HepG2 (cell line): ENCODE results near the gene SCFD2. TPM values are rescaled to one million over a fixed set of nuclear protein-coding genes. Genes with fewer than 3 reads are reported as not detected.

Experiments used
- ATAC-seq: fragments of 200-7000 bp; cut with Tn5 transposase; 3 replicates; pipeline ENCODE4 v1.9.1; 2020; ENCODE audit warnings: mild to moderate bottlenecking, moderate library complexity
- BruUV-seq: library from RNA; stranded (reverse); fragments of 400-500 nt; replicated peaks from 2 replicates; lab custom pipeline; 2021; lab: Mats Ljungman, UMichigan
- CTCF ChIA-PET: fragments of 300-600 bp; formaldehyde crosslinking; extraction: SDS; loops from one replicate; lab custom pipeline; 2021; ENCODE audit warnings: low total read pairs, inconsistent platforms, low intra/inter-chr PET ratio; lab: Yijun Ruan, JAX
- POLR2A ChIA-PET: fragments of 350-600 bp; sonication (Branson Sonifier 250); formaldehyde crosslinking; loops from one replicate; lab custom pipeline; 2020; ENCODE audit warnings: antibody characterized with exemption, inconsistent platforms; lab: Yijun Ruan, JAX
- DNase-seq: peaks from one replicate; pipeline ENCODE4 v3.0.0-alpha.2; 2015; ENCODE audit warnings: low spot score
- FAIRE-seq: peaks from 3 replicates; lab custom pipeline; 2011; peaks lifted over from hg19 to GRCh38; lab: Jason Lieb, UNC
- H2AFZ ChIP-seq: one replicate; pipeline ENCODE4 v1.6.1; 2011; ENCODE audit warnings: low read length, inconsistent platforms
- H3K27ac ChIP-seq: fragments of 300-600 bp; 3 replicates; pipeline ENCODE4 v1.8.0; 2011; ENCODE audit warnings: mixed run types, mild to moderate bottlenecking, mixed read lengths, low read length, inconsistent platforms; ENCODE audit not compliant: insufficient read depth; ENCODE audit errors: extremely low read length
- H3K27me3 ChIP-seq, 2 experiments: fragments of 200-600 bp in 1 of 2; 2 replicates in 1 of 2; 3 replicates in 1 of 2; pipeline versions ENCODE4 v1.6.0 to v1.8.0; 2011; ENCODE audit warnings: low read length in 2 of 2, mild to moderate bottlenecking in 2 of 2, moderate library complexity in 2 of 2, inconsistent platforms in 1 of 2; ENCODE audit not compliant: insufficient read depth in 2 of 2, control insufficient read depth in 1 of 2
- H3K36me3 ChIP-seq, 2 experiments: fragments of 200-600 bp in 1 of 2; replicated peaks in 1 of 2; 2 replicates in 1 of 2; 3 replicates in 1 of 2; pipeline versions ENCODE4 v1.5.1 to v1.8.0; 2011; ENCODE audit warnings: low read length in 2 of 2, inconsistent platforms in 1 of 2; ENCODE audit not compliant: insufficient read depth in 2 of 2, control insufficient read depth in 1 of 2
- H3K4me1 ChIP-seq: 2 replicates; pipeline ENCODE4 v1.5.1; 2012; ENCODE audit warnings: low read length, inconsistent platforms; ENCODE audit not compliant: insufficient read depth
- H3K4me2 ChIP-seq: 2 replicates; pipeline ENCODE4 v1.6.0; 2011; ENCODE audit warnings: low read depth, low read length, inconsistent platforms
- H3K4me3 ChIP-seq, 3 experiments: fragments of 200-600 bp in 1 of 3; sonication (generic), shearing (Covaris generic) in 1 of 3; replicated peaks in 1 of 3; 2 replicates each; pipeline ENCODE4 v1.5.1; 2011 to 2016; ENCODE audit warnings: low read length in 3 of 3, inconsistent platforms in 2 of 3, low read depth in 2 of 3, mild to moderate bottlenecking in 2 of 3, control low read depth in 1 of 3, mixed read lengths in 1 of 3; ENCODE audit not compliant: insufficient read depth in 1 of 3
- H3K79me2 ChIP-seq: one replicate; pipeline ENCODE4 v1.6.1; 2011; ENCODE audit warnings: low read length, inconsistent platforms; ENCODE audit not compliant: insufficient read depth
- H3K9ac ChIP-seq: 2 replicates; pipeline ENCODE4 v1.6.0; 2011; ENCODE audit warnings: mild to moderate bottlenecking, low read depth, low read length, inconsistent platforms; ENCODE audit not compliant: insufficient read depth
- H3K9me3 ChIP-seq: 2 replicates; pipeline ENCODE4 v1.5.1; 2012; ENCODE audit warnings: mild to moderate bottlenecking, low read length
- H4K20me1 ChIP-seq: 2 replicates; pipeline ENCODE4 v1.6.0; 2011; ENCODE audit warnings: inconsistent platforms, mild to moderate bottlenecking, low read length, moderate library complexity; ENCODE audit not compliant: insufficient read depth
- XRCC5 ChIP-seq: fragments of 200-400 bp; formaldehyde crosslinking; optimal IDR thresholded peaks from 2 replicates; pipeline ENCODE3; 2017; ENCODE audit warnings: mild to moderate bottlenecking, low read length
- ZMYM4 ChIP-seq: sonication (generic); formaldehyde crosslinking; IDR thresholded peaks from 2 replicates; pipeline ENCODE4 v1.8.1; 2023; ENCODE audit warnings: mild to moderate bottlenecking, missing genetic modification reagents
- ZNF3 ChIP-seq: IDR thresholded peaks from 2 replicates; pipeline ENCODE4 v1.7.0; 2017; ENCODE audit warnings: inconsistent platforms
- ZNF609 ChIP-seq: sonication (generic); formaldehyde crosslinking; IDR thresholded peaks from 2 replicates; pipeline ENCODE4 v1.4.0; 2020; ENCODE audit warnings: mild to moderate bottlenecking, missing genetic modification reagents, borderline replicate concordance
- WGBS: methylation state at CpG from one replicate; pipeline ENCODE4 v1.1.6; 2017; ENCODE audit warnings: low lambda C conversion rate; 5-methylcytosine and 5-hydroxymethylcytosine counted together
- in situ Hi-C: cut with HindIII; loops from 2 replicates; pipeline ENCODE4 v1.10.0; 2017; ENCODE audit warnings: low pct_unique_long_range_greater_than_20kb; ENCODE audit not compliant: extremely low pct_ligation_motif_present
- intact Hi-C: fragments of 100-400 bp; cut with micrococcal nuclease; formaldehyde crosslinking; loops from one replicate; pipeline ENCODE4 v1.10.0; 2022; ENCODE audit not compliant: unreplicated experiment
- polyA plus RNA-seq, 8 experiments: library from polyadenylated mRNA; depleted of rRNA in 3 of 8; stranded (reverse) in 7 of 8; unstranded in 1 of 8; fragments of >200 nt; fragmentation: Illumina TruSeq in 4 of 8; extraction: Trizol in 4 of 8; gene quantifications; 2 replicates each; pipeline versions ENCODE4 v1.2.1 to v1.2.3, GENCODE V29; 2011 to 2016; ENCODE audit warnings: low read depth in 4 of 8, missing spikeins in 1 of 8, mixed read lengths in 1 of 8; ENCODE audit not compliant: insufficient read depth in 1 of 8
- total RNA-seq, 5 experiments: library from RNA; depleted of rRNA; stranded (reverse); fragments of >200 nt; fragmentation: Illumina TruSeq; extraction: Trizol; gene quantifications; 2 replicates each; pipeline ENCODE4 v1.2.3, GENCODE V29; 2016; ENCODE audit warnings: low read depth in 1 of 5
- TF ChIP-seq, protein P1 (sequence below): sonication (generic); formaldehyde crosslinking; IDR thresholded peaks from 2 replicates; pipeline ENCODE4 v1.5.1; 2020; ENCODE audit warnings: missing genetic modification reagents, mild to moderate bottlenecking, borderline replicate concordance

The SCFD2 gene
- total and polyA plus RNA-seq, 2 of the 13 experiments (the other 11 are each of a cell fraction or from before 2014, with no cell fraction given): 4.6 to 15.6 TPM

GRCh38 chr4:53050361-53050774 lies 315.5 kb downstream of the SCFD2 start (continued):
- no peak for TF ChIP-seq ZNF609 (CRISPR knock-in tag)

GRCh38 chr4:53049528-53049927 lies 316.3 kb downstream of the SCFD2 start:
- WGBS: 100% methylated on average over 1 of the region's 1 CpG
- TF ChIP-seq, protein P1, sequence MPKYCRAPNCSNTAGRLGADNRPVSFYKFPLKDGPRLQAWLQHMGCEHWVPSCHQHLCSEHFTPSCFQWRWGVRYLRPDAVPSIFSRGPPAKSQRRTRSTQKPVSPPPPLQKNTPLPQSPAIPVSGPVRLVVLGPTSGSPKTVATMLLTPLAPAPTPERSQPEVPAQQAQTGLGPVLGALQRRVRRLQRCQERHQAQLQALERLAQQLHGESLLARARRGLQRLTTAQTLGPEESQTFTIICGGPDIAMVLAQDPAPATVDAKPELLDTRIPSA (CRISPR knock-in tag): no peak
- TF ChIP-seq ZMYM4 (CRISPR knock-in tag): no peak
- no peak for TF ChIP-seq XRCC5
- no peak for TF ChIP-seq ZNF3
- Histone ChIP-seq H3K27me3 (no peaks in the 10 kb centered on the region), H3K4me3 (no peak overlapping the region), H3K4me1 (peaks cover 6% of the 10 kb centered on the region), H2AFZ (no peak overlapping the region), H3K4me2 (no peak overlapping the region), H3K79me2 (no peaks in the 10 kb centered on the region), H3K27ac (no peak overlapping the region), H4K20me1 (no peaks in the 10 kb centered on the region), H3K9me3 (no peaks in the 10 kb centered on the region), H3K9ac (no peak overlapping the region), H3K36me3 (no peaks in the 10 kb centered on the region)
- intact Hi-C loops (no loop called here), in situ Hi-C loops (no loop called here)
- POLR2A ChIA-PET: no interaction called here
- no TSS peak for BruUV-seq
- CTCF ChIA-PET: no interaction called here
- ATAC-seq (no peak), FAIRE-seq (no peak), DNase-seq (no peak)
